HL-60/S4 treated with retinoic acid at 250 ng/mL for 4 days and 3 days (cell line): ENCODE results near the gene COX4I1.

Experiments
- in situ Hi-C: fragments of 300-500 bp; cut with MboI; formaldehyde crosslinking; loops from 2 replicates; pipeline ENCODE4 v1.7.0; 2022; ENCODE audit warnings: low sequenced_read_pairs

Gene COX4I1

GRCh38 chr16:85820604-85821372, 21.3 kb downstream of the COX4I1 start:
- in situ Hi-C loops = loop anchor here (10.0 to 25.0 kb wide), 2 partner anchors 164 to 692 kb away; partner anchors contain the start of gene FOXF1

DNA sequence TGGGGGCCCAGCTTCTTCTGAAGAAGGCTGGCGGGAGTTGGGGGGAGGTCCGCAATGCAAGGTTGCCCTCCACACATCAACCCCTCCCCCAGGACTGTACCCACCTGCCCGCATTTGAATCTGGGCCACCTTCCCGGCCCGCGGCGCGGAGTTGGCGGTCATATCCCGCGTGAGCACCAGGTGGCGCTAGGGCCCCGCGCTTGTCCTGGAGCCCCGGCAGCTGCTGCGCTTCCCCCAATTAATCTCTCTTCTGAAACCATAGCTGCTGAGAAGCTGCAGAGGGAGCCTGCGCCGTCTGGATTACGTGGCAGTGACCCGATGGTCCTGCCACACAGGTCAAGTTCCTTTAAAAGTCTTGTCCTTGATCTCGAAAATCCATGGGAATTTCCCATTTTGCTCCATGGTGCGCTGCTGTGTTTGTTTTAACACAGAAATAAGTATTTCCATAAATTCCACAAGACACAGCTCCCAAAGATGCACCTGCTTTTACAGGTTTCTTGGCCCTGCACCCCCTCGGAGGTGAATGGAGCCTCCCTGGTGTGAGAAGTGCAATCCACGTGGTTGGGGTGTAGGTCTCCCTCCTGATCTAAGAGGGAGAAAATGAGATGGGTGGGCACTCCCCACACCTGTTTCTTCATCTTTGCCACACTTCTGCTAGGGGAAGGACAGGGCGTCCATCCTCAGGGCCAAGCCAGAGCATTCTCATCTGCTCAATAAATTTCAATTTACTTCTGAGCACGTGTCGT, 22.1 kb downstream of the COX4I1 start:
- in situ Hi-C loops = loop anchor here (10.0 to 25.0 kb wide), 2 partner anchors 163 to 691 kb away; partner anchors contain the start of gene FOXF1

GRCh38 chr16:85822145-85822544, 22.6 kb downstream of the COX4I1 start:
- in situ Hi-C loops = loop anchor here (10.0 to 25.0 kb wide), 2 partner anchors 163 to 690 kb away; partner anchors contain the start of gene FOXF1

GRCh38 chr16:85823328-85823920, 23.9 kb downstream of the COX4I1 start:
- in situ Hi-C loops = loop anchor here (10.0 to 25.0 kb wide), 2 partner anchors 161 to 689 kb away; partner anchors contain the start of gene FOXF1

GRCh38 chr16:85824161-85825135, 25.0 kb downstream of the COX4I1 start:
- in situ Hi-C loops = loop anchor here (10.0 to 25.0 kb wide), 2 partner anchors 160 to 688 kb away; partner anchors contain the start of gene FOXF1

GRCh38 chr16:85825326-85825725, 25.8 kb downstream of the COX4I1 start:
- in situ Hi-C loops = loop anchor here (10.0 kb wide), 1 partner anchor 159 kb away; no protein-coding TSS in a partner anchor

- in situ Hi-C loops = loop anchor here (10.0 kb wide), 1 partner anchor 158 kb away; no protein-coding TSS in a partner anchor
Observed at GRCh38 chr16:85826686-85827247, 27.3 kb downstream of the COX4I1 start.

DNA sequence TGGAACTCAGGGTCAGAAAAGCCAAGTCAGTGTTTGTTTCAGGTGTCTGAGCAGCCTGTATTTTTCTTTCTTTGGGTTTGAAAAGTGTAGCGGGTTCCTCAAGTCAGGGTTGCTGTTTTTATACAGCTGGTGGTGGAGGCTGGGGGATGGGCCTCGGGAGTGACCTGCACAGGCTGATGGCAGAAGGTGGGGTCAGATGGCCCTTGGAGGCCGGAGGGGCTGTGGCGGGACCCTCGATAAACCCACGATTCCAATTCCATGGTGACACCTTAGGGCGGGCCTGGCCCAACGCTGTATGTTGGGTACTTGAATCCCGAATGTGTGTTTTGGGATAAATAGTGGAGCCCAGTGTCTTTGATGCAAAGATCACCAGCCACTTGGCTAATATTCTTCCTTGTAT, 28.7 kb downstream of the COX4I1 start:
- in situ Hi-C loops = loop anchor here (10.0 kb wide), 1 partner anchor 157 kb away; no protein-coding TSS in a partner anchor

DNA sequence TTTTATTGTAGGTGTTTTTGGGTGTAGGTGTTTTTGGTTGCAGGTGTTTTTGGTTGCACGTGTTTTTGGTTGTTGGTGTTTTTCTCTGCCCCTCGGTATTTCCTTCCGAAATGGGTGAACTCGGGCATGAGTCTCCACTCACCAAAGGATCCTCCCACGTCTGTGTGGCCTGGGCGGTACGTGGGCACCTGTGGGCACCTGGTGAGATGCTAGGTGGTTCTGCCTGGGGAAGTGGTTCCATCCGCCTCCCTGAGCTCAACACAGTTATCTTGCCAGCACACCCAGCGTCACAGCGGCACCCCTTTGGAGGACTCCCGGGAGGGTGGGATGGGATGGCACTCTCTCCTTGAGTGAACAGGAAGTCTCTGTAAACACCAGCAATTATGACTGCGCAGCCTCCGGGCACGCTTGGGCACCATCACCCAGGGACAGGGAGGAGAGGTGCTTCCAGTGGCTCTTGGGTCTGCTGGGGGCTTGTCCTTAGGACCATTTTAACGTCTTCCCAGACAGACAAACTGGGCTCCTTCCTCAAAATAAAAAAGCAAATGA, 29.8 kb downstream of the COX4I1 start:
- in situ Hi-C loops = loop anchor here (10.0 kb wide), 1 partner anchor 156 kb away; no protein-coding TSS in a partner anchor

DNA sequence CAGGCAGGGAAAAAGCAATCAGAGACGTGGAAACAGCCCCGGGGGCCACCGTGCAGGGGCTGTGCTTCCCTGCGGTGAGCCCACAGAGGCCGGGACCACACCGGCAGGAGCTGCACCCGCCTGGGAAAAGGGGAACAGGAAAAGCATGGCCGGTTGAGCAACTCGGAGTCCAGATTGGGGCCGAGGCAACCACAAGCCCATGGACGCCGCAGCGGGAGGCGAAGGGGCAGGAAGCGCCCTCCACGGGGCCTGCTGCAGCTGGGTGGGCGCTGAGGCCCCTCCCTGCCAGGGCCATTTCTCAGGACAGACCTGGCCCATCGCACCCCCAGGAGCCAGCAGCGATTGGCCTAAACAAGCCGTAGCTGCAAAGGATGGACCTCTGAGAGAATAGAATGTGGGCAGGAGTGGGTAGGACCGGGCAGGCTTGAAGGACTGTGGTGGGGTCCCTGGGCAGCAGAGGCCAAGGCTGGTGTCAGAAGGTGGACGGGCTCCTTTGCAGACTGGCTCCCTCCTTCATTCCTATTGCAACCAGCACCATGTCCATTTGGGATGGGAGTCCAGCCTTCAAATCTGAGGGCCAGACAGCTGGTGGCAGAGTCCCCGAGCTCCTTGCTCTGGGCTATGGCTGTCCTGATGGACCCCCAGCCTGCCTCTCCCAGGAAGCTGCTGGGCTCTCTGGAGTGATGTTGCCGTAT, 30.4 kb downstream of the COX4I1 start:
- in situ Hi-C loops = loop anchor here (10.0 kb wide), 1 partner anchor 155 kb away; no protein-coding TSS in a partner anchor

DNA sequence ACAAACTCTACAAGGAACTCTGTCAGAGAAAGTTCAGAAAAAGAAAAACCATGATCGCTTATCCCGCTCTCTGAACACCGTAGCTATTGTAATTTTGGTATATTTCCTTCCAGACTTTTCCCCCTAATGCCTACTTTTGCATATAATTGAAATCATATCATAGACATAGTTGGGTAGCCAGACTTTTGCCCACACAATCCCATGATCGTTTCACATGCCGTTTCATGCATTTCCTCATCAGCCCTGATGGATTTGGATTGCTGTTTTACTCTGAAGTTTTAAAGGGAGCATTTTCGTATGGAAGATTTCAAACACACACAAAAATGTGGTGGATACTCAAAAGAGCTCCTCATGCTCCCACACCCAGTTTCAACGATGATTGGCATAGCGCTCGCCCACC, 31.3 kb downstream of the COX4I1 start:
- in situ Hi-C loops = no loop called here

DNA sequence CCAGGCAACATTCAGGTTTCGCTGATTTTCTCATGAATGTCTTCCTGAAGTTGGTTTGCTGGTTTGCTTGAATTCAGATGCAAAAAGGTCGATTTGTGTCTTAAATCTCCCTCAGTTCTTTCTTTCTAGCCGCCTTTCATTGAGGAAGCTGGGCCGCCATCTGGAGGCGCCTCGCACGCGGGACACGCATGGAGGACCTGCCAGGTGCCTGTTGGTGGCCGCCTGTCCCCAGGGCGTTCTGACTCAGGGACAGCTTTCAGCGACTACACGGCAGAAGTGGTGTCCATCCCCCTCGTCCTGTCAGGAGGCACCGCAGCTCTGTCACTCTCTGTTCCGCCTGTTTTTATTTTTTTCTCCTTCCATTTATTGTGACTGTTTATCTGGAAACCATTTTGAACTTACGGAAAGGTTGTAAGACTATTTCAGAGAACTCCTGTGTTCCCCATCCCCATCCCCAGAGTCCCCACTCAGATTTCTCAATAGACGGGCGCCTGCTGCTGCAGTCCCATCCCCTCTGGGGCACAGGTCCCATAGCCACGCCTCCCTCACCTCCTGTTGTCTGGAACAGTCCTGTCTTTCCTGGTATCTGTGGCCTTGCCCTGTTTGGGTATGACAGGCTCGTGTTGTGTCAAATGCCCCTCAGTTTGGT, 33.2 kb downstream of the COX4I1 start:
- in situ Hi-C loops = no loop called here

GRCh38 chr16:85833219-85833920, 33.9 kb downstream of the COX4I1 start:
- in situ Hi-C loops = no loop called here

DNA sequence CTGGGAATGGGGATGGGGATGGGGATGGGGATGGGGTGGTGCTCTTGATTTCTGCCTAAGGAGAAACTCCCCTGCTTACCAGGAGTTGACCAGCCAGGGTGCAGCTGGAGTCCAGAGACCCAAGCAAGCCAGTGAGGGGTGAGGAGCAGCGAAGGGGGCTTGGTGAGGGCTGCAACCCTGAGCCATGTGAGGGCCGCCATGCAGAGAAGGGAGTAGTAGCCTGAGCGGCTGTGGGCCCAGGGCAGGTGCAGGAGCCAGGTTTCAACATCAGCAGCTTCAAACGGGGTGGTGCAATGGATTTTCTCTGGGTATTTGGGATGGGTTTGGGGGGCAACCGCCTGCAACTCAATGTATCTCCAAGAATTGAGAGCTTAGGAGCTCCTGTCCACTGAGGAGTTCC, 35.2 kb downstream of the COX4I1 start:
- in situ Hi-C loops = no loop called here

DNA sequence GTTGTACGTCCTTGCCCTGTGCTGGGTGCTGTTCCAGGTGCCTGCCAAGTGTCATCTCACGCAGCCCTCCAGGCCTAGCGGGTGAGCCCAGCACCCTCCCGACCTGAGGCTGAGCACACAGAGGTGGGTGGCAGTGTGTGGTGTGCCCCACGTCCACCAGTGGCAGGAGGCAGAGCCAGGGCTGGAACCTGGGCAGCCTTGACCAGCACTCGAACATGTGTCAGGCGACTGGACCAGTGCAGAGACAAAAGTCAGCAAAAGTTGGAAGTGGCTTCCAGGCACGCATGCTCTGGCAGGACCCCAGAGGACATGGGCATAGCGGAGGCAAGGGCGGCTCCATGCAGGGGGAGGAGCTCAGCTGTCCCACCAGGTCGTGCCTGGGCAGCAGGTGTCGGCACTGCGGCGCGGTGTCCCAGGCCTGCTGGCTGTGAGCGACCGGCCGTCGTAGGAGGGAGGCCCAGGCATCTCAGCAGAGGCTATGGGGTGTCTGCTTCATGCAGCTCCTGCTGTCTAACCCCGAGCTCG, 35.8 kb downstream of the COX4I1 start:
- in situ Hi-C loops = no loop called here

DNA sequence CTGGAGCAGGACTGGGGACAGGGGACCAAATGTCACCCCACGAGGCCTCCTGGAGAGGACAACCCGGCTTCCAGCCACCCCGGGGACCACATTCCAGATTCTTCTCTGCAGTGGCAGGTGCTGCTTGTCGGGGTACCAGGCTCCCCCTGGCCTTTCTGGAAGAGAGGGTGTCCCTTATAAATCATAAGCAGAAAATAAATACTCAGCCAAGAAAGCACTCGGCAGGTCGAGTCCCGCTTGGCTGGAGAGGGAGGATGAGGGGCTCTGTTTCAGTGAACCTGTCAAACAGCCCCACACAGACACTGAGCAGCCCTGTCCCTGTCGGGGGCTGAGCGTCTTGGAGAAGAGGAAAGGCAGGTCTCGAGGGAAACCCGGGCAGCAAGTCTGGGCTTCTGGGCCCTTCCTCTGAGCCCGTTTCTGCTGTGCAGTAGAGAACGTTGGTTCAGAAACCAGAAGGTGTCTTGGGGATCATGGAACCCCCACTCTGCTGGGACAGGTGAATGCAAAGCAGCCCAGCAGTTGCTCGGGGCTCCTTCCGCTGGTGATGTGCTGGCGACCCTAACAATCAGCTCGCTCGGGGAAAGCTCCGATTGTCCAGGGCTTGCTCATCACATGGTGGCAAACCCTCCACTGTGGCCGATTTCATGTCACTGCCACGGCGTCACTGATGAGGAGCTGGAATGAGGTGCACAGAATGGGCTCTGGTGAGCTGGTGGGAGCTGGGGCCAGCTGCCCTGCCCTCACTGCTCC, 36.6 kb downstream of the COX4I1 start:
- in situ Hi-C loops = no loop called here
